H9 (cell line): ENCODE data around the gene TAOK1. TPM values are rescaled to one million over a fixed set of nuclear protein-coding genes. Genes with fewer than 3 reads are reported as not detected.

Experiments
- DNase-seq: peaks from one replicate; pipeline ENCODE4 v3.0.0-alpha.2; 2017
- H2AFZ ChIP-seq: one replicate; pipeline ENCODE4 v1.6.1; 2013; ENCODE audit warnings: mild to moderate bottlenecking, low read length, control low read depth, moderate library complexity
- H2AK5ac ChIP-seq: 2 replicates; pipeline ENCODE4 v1.6.1; 2013; ENCODE audit warnings: low read length, control low read depth, mixed read lengths; ENCODE audit not compliant: insufficient read length
- H2BK120ac ChIP-seq: one replicate; pipeline ENCODE4 v1.6.1; 2013; ENCODE audit warnings: low read depth, mild to moderate bottlenecking, low read length, control low read depth, inconsistent platforms; ENCODE audit not compliant: poor library complexity, severe bottlenecking
- H2BK12ac ChIP-seq: 2 replicates; pipeline ENCODE4 v1.6.1; 2013; ENCODE audit warnings: low read length, control low read depth, mixed read lengths, low read depth; ENCODE audit not compliant: insufficient read length
- H2BK15ac ChIP-seq: 2 replicates; pipeline ENCODE4 v1.6.1; 2013; ENCODE audit warnings: low read depth, low read length, control low read depth
- H2BK20ac ChIP-seq: one replicate; pipeline ENCODE4 v1.6.1; 2013; ENCODE audit warnings: low read depth, mild to moderate bottlenecking, low read length, control low read depth, inconsistent platforms; ENCODE audit not compliant: poor library complexity, severe bottlenecking
- H2BK5ac ChIP-seq: 2 replicates; pipeline ENCODE4 v1.6.1; 2013; ENCODE audit warnings: low read length, control low read depth, mixed read lengths; ENCODE audit not compliant: insufficient read length
- H3K14ac ChIP-seq: 2 replicates; pipeline ENCODE4 v1.6.1; 2013; ENCODE audit warnings: low read length, control low read depth; ENCODE audit not compliant: insufficient read depth
- H3K18ac ChIP-seq: 2 replicates; pipeline ENCODE4 v1.6.1; 2013; ENCODE audit warnings: low read depth, mild to moderate bottlenecking, mixed read lengths, low read length, control low read depth; ENCODE audit not compliant: insufficient read length
- H3K23ac ChIP-seq: 2 replicates; pipeline ENCODE4 v1.6.1; 2013; ENCODE audit warnings: low read length, control low read depth, mixed read lengths, low read depth; ENCODE audit not compliant: insufficient read length
- H3K23me2 ChIP-seq: 2 replicates; pipeline ENCODE4 v1.6.1; 2013; ENCODE audit warnings: low read depth, mild to moderate bottlenecking, mixed read lengths, low read length, control low read depth; ENCODE audit not compliant: insufficient read length, poor library complexity, severe bottlenecking
- H3K27ac ChIP-seq: 2 replicates; pipeline ENCODE4 v1.5.1; 2013; ENCODE audit warnings: low read length, control low read depth, mixed read lengths, low read depth; ENCODE audit not compliant: insufficient read length
- H3K27me3 ChIP-seq: 2 replicates; pipeline ENCODE4 v1.6.1; 2013; ENCODE audit warnings: low read length, control low read depth, inconsistent platforms; ENCODE audit not compliant: insufficient read depth
- H3K4ac ChIP-seq: 2 replicates; pipeline ENCODE4 v1.6.1; 2013; ENCODE audit warnings: low read depth, mild to moderate bottlenecking, control low read depth, inconsistent platforms, low read length, moderate library complexity
- H3K4me1 ChIP-seq: 2 replicates; pipeline ENCODE4 v1.6.1; 2013; ENCODE audit warnings: low read length, control low read depth, inconsistent platforms; ENCODE audit not compliant: insufficient read depth
- H3K4me2 ChIP-seq: 2 replicates; pipeline ENCODE4 v1.6.1; 2013; ENCODE audit warnings: low read length, control low read depth, mixed read lengths; ENCODE audit not compliant: insufficient read length, insufficient read depth
- H3K56ac ChIP-seq: 2 replicates; pipeline ENCODE4 v1.6.1; 2013; ENCODE audit warnings: low read depth, mild to moderate bottlenecking, mixed read lengths, low read length, control low read depth; ENCODE audit not compliant: insufficient read length
- H3K79me1 ChIP-seq: 2 replicates; pipeline ENCODE4 v1.6.1; 2013; ENCODE audit warnings: low read depth, mild to moderate bottlenecking, moderate library complexity, low read length, control low read depth, inconsistent platforms; ENCODE audit not compliant: insufficient read depth, poor library complexity, severe bottlenecking
- H3K79me2 ChIP-seq: 2 replicates; pipeline ENCODE4 v1.6.1; 2013; ENCODE audit warnings: low read length, control low read depth, inconsistent platforms; ENCODE audit not compliant: insufficient read depth
- H3K9ac ChIP-seq: 2 replicates; pipeline ENCODE4 v1.6.1; 2013; ENCODE audit warnings: low read length, control low read depth, mixed read lengths; ENCODE audit not compliant: insufficient read length; ENCODE audit errors: extremely low read depth
- H3K9me3 ChIP-seq: one replicate; pipeline ENCODE4 v1.6.1; 2013; ENCODE audit warnings: low read depth, low read length, inconsistent platforms; ENCODE audit not compliant: control insufficient read depth
- H3T11ph ChIP-seq: one replicate; pipeline ENCODE4 v1.6.1; 2013; ENCODE audit warnings: mild to moderate bottlenecking, low read length, control low read depth, inconsistent platforms
- H4K20me1 ChIP-seq: one replicate; pipeline ENCODE4 v1.6.1; 2013; ENCODE audit not compliant: control insufficient read depth, insufficient read length, insufficient read depth
- H4K5ac ChIP-seq: 2 replicates; pipeline ENCODE4 v1.6.1; 2013; ENCODE audit warnings: low read depth, mild to moderate bottlenecking, mixed read lengths, low read length, control low read depth; ENCODE audit not compliant: insufficient read length
- H4K8ac ChIP-seq: replicated peaks from 2 replicates; pipeline ENCODE4 v1.6.1; 2013; ENCODE audit warnings: low read length, control low read depth, mixed read lengths, low read depth; ENCODE audit not compliant: insufficient read length
- H4K91ac ChIP-seq: 2 replicates; pipeline ENCODE4 v1.6.1; 2013; ENCODE audit warnings: low read depth, mild to moderate bottlenecking, moderate library complexity, mixed read lengths, low read length, control low read depth; ENCODE audit not compliant: insufficient read length
- H3K27ac Mint-ChIP-seq, 3 experiments: 2 replicates in 2 of 3; 3 replicates in 1 of 3; pipeline ENCODE4 v1.8.0; 2020 to 2021; ENCODE audit warnings: mixed read lengths in 3 of 3, mild to moderate bottlenecking in 1 of 3, moderate library complexity in 1 of 3
- H3K27me3 Mint-ChIP-seq: 2 replicates; pipeline ENCODE4 v1.8.0; 2021; ENCODE audit warnings: low read depth, mild to moderate bottlenecking, moderate library complexity, mixed read lengths
- H3K36me3 Mint-ChIP-seq, 3 experiments: 2 replicates in 2 of 3; 3 replicates in 1 of 3; pipeline ENCODE4 v1.8.0; 2020 to 2021; ENCODE audit warnings: low read depth in 3 of 3, mixed read lengths in 3 of 3; ENCODE audit not compliant: insufficient read depth in 1 of 3
- H3K4me1 Mint-ChIP-seq, 2 experiments: 2 replicates each; pipeline ENCODE4 v1.8.0; 2020; ENCODE audit warnings: mixed read lengths in 2 of 2
- H3K4me3 Mint-ChIP-seq, 2 experiments: 2 replicates in 1 of 2; 3 replicates in 1 of 2; pipeline ENCODE4 v1.8.0; 2020 to 2021; ENCODE audit warnings: mild to moderate bottlenecking in 2 of 2, mixed read lengths in 2 of 2, moderate library complexity in 1 of 2
- H3K9me3 Mint-ChIP-seq, 2 experiments: 2 replicates in 1 of 2; 3 replicates in 1 of 2; pipeline ENCODE4 v1.8.0; 2020; ENCODE audit warnings: mild to moderate bottlenecking in 2 of 2, mixed read lengths in 2 of 2, moderate library complexity in 1 of 2
- CTCF ChIP-seq: fragments of 200-600 bp; sonication (generic); conservative IDR thresholded peaks from 3 replicates; pipeline ENCODE4 v1.8.0; 2021; ENCODE audit warnings: antibody characterized with exemption, mild to moderate bottlenecking
- WGBS: extraction: QIAGEN DNeasy Blood & Tissue Kit; methylation state at CpG from one replicate; pipeline ENCODE4 v1.1.7; 2013; ENCODE audit warnings: missing lambda C conversion rate, low lambda C conversion rate, mixed read lengths; ENCODE audit not compliant: insufficient read length; ENCODE audit errors: extremely low coverage; 5-methylcytosine and 5-hydroxymethylcytosine counted together
- total RNA-seq: library from RNA; stranded (reverse); gene quantifications from 2 replicates; pipeline ENCODE4 v1.2.1, GENCODE V29; 2021

The TAOK1 gene
- total RNA-seq, 1 experiment from 2014 or later: 93.0 TPM

- H3K9ac ChIP-seq: no peak overlapping the region
- no peak for TF ChIP-seq CTCF
- H3T11ph ChIP-seq: no peak overlapping the region
- H4K5ac ChIP-seq: no peak overlapping the region
- H2AFZ ChIP-seq: no peak overlapping the region
- H3K79me2 ChIP-seq: peaks cover 39% of the 10 kb centered on the region
- H3K23ac ChIP-seq: no peak overlapping the region
- H3K27me3 ChIP-seq: no peaks in the 10 kb centered on the region
- no peak overlapping the region for H2AK5ac ChIP-seq
- no peaks in the 10 kb centered on the region for H3K9me3 Mint-ChIP-seq
- H3K27ac ChIP-seq: no peak overlapping the region
- H3K4me3 Mint-ChIP-seq: no peak overlapping the region
- H3K56ac ChIP-seq: no peak overlapping the region
- no peaks in the 10 kb centered on the region for H3K23me2 ChIP-seq
- H3K27me3 Mint-ChIP-seq: no peaks in the 10 kb centered on the region
- H4K8ac ChIP-seq: no peak overlapping the region
- no CpG with 5 or more reads among the region's 4 CpGs for WGBS
- H3K4me1 Mint-ChIP-seq: peaks cover 0 to 3% of the 10 kb centered on the region in 2 experiments; a peak in 1 of 4 replicates
- no peak overlapping the region for H2BK120ac ChIP-seq
- no peak overlapping the region for H4K91ac ChIP-seq
- H3K4me2 ChIP-seq: no peak overlapping the region
- H3K79me1 ChIP-seq: peaks cover 12% of the 10 kb centered on the region
- H2BK15ac ChIP-seq: no peak overlapping the region
- peaks cover 16 to 30% (median 24%) of the 10 kb centered on the region in 3 experiments; a peak in 6 of 7 replicates for H3K36me3 Mint-ChIP-seq
- H4K20me1 ChIP-seq: no peaks in the 10 kb centered on the region
- no peak overlapping the region for H3K14ac ChIP-seq
- H3K9me3 ChIP-seq: no peaks in the 10 kb centered on the region
- no peak overlapping the region for H2BK20ac ChIP-seq
- no peak overlapping the region for H3K27ac Mint-ChIP-seq
- H3K18ac ChIP-seq: no peak overlapping the region
- no peak overlapping the region for H2BK12ac ChIP-seq
- H3K4ac ChIP-seq: no peak overlapping the region
- no peaks in the 10 kb centered on the region for H3K4me1 ChIP-seq
- H2BK5ac ChIP-seq: no peak overlapping the region
- no peak for DNase-seq
Observed at GRCh38 chr17:29399634-29400033, 9.5 kb downstream of the TAOK1 start.
